ENCODE data around the gene LRRC4B. TPM values are rescaled to one million over a fixed set of nuclear protein-coding genes. Genes with fewer than 3 reads are reported as not detected.

LRRC4B gene
- total RNA-seq, 4 donors from 2014 or later, result 0.24 to 1.0 (median 0.81) TPM

- DNase-seq (ENCODE audit: low spot score in 2 of 2), result no peak
- Histone ChIP-seq H3K4me1 (no peaks in the 10 kb centered on the region), H3K9me3 (no peaks in the 10 kb centered on the region), H3K4me3 (no peak overlapping the region), H3K27ac (no peak overlapping the region), H3K36me3 (no peaks in the 10 kb centered on the region), H3K27me3 (no peaks in the 10 kb centered on the region)
- 32% methylated on average over 19 of the region's 27 CpGs for WGBS
- TF ChIP-seq POLR2AphosphoS5 (IDR thresholded peaks at IDR 0.05), result no peak
- no peak for TF ChIP-seq POLR2A (IDR thresholded peaks at IDR 0.05)
- TF ChIP-seq CTCF (IDR thresholded peaks at IDR 0.05), result no peak
- TF ChIP-seq EP300 (IDR thresholded peaks at IDR 0.05), result no peak
These were observed 68.0 kb downstream of the LRRC4B start for GRCh38 chr19:50500060-50500752.

- H3K4me1 ChIP-seq, result no peaks in the 10 kb centered on the region
- H3K9me3 ChIP-seq, result no peaks in the 10 kb centered on the region
- H3K27ac ChIP-seq, result no peak overlapping the region
- no peaks in the 10 kb centered on the region for H3K36me3 ChIP-seq
- TF ChIP-seq CTCF (IDR thresholded peaks at IDR 0.05) (no peak), POLR2AphosphoS5 (IDR thresholded peaks at IDR 0.05) (no peak), POLR2A (IDR thresholded peaks at IDR 0.05) (no peak), EP300 (IDR thresholded peaks at IDR 0.05) (no peak)
- H3K27me3 ChIP-seq, result no peaks in the 10 kb centered on the region
- no peak overlapping the region for H3K4me3 ChIP-seq
- DNase-seq (ENCODE audit: low spot score in 2 of 2), result no peak
- WGBS, result 74% methylated on average over 11 of the region's 11 CpGs
These were observed 69.8 kb downstream of the LRRC4B start for GRCh38 chr19:50498219-50499056.

GRCh38 chr19:50497022-50497405 lies 71.2 kb downstream of the LRRC4B start:
- TF ChIP-seq POLR2AphosphoS5 (IDR thresholded peaks at IDR 0.05) (no peak), POLR2A (IDR thresholded peaks at IDR 0.05) (no peak), CTCF (IDR thresholded peaks at IDR 0.05) (no peak), EP300 (IDR thresholded peaks at IDR 0.05) (no peak)
- H3K27ac ChIP-seq, result no peak overlapping the region
- WGBS, result 63% methylated on average over 8 of the region's 8 CpGs
- H3K4me3 ChIP-seq, result no peak overlapping the region
- H3K4me1 ChIP-seq, result no peaks in the 10 kb centered on the region
- H3K9me3 ChIP-seq, result no peaks in the 10 kb centered on the region
- no peak for DNase-seq (ENCODE audit: low spot score in 2 of 2)
- no peaks in the 10 kb centered on the region for H3K27me3 ChIP-seq
- H3K36me3 ChIP-seq, result no peaks in the 10 kb centered on the region

- DNase-seq (ENCODE audit: low spot score in 2 of 2), result no peak
- H3K4me3 ChIP-seq, result no peak overlapping the region
- H3K27ac ChIP-seq, result no peak overlapping the region
These were observed 71.8 kb downstream of the LRRC4B start for GRCh38 chr19:50496189-50497021.

More at GRCh38 chr19:50496189-50497021, 71.8 kb downstream of the LRRC4B start:
- TF ChIP-seq POLR2AphosphoS5 (IDR thresholded peaks at IDR 0.05), result no peak
- TF ChIP-seq POLR2A (IDR thresholded peaks at IDR 0.05), result no peak
- no peak for TF ChIP-seq EP300 (IDR thresholded peaks at IDR 0.05)
- no peak for TF ChIP-seq CTCF (IDR thresholded peaks at IDR 0.05)
- 62% methylated on average over 22 of the region's 30 CpGs for WGBS
- H3K27me3 ChIP-seq, result peaks cover 5% of the 10 kb centered on the region
- no peaks in the 10 kb centered on the region for H3K36me3 ChIP-seq
- H3K4me1 ChIP-seq, result no peaks in the 10 kb centered on the region
- H3K9me3 ChIP-seq, result no peaks in the 10 kb centered on the region
